GM12864 (cell line): ENCODE results near the gene EMILIN1.

Experiments used
- DNase-seq: peaks from one replicate; pipeline ENCODE4 v3.0.0-alpha.2; 2011; ENCODE audit warnings: low read depth
- H3K4me3 ChIP-seq: 2 replicates; pipeline ENCODE4 v1.5.1; 2011; ENCODE audit warnings: mild to moderate bottlenecking, low read depth, low read length, control low read depth
- CTCF ChIP-seq: IDR thresholded peaks from 2 replicates; pipeline ENCODE4 v1.5.1; 2011; ENCODE audit warnings: low read depth, mild to moderate bottlenecking, moderate library complexity, low read length, control low read depth, inconsistent platforms; ENCODE audit errors: missing control alignments

The EMILIN1 gene

GRCh38 chr2:27084297-27085061, 6.1 kb downstream of the EMILIN1 start:
- no peak overlapping the region for H3K4me3 ChIP-seq
- no peak for TF ChIP-seq CTCF
- no peak for DNase-seq

GRCh38 chr2:27085062-27085672, 6.8 kb downstream of the EMILIN1 start:
- TF ChIP-seq CTCF = no peak
- H3K4me3 ChIP-seq = peak overlapping the region; percentile 60
- no peak for DNase-seq

- H3K4me3 ChIP-seq = peak overlapping the region; percentile 60
- no peak for DNase-seq
Observed at GRCh38 chr2:27085673-27086089, 7.3 kb downstream of the EMILIN1 start.

GRCh38 chr2:27086090-27086723, 7.8 kb downstream of the EMILIN1 start:
- H3K4me3 ChIP-seq = peak overlapping the region; percentile 60
- TF ChIP-seq CTCF = peak; percentile 73
- DNase-seq = peak; percentile 64

More at GRCh38 chr2:27085673-27086089, 7.3 kb downstream of the EMILIN1 start:
- no peak for TF ChIP-seq CTCF

GRCh38 chr2:27086724-27087593, 8.5 kb downstream of the EMILIN1 start, which contains the start of gene KHK:
KHK (plus strand) TSS chr2:27086772; CDS start chr2:27087260, 488 bp downstream.
- no peak for DNase-seq
- H3K4me3 ChIP-seq = peak within 1 kb of the TSS; percentile 60
- TF ChIP-seq CTCF = no peak

GRCh38 chr2:27087823-27088410, 9.5 kb downstream of the EMILIN1 start:
- DNase-seq = no peak
- H3K4me3 ChIP-seq = no peak overlapping the region
- no peak for TF ChIP-seq CTCF
